HepG2 (cell line): ENCODE data around the gene EHBP1. TPM values are rescaled to one million over a fixed set of nuclear protein-coding genes. Genes with fewer than 3 reads are reported as not detected.

Experiments
- ATAC-seq: fragments of 200-7000 bp; cut with Tn5 transposase; 3 replicates; pipeline ENCODE4 v1.9.1; 2020; ENCODE audit warnings: mild to moderate bottlenecking, moderate library complexity
- BruUV-seq: library from RNA; stranded (reverse); fragments of 400-500 nt; replicated peaks from 2 replicates; lab custom pipeline; 2021; lab: Mats Ljungman, UMichigan
- CTCF ChIA-PET: fragments of 300-600 bp; formaldehyde crosslinking; extraction: SDS; loops from one replicate; lab custom pipeline; 2021; ENCODE audit warnings: low total read pairs, inconsistent platforms, low intra/inter-chr PET ratio; lab: Yijun Ruan, JAX
- POLR2A ChIA-PET: fragments of 350-600 bp; sonication (Branson Sonifier 250); formaldehyde crosslinking; loops from one replicate; lab custom pipeline; 2020; ENCODE audit warnings: antibody characterized with exemption, inconsistent platforms; lab: Yijun Ruan, JAX
- DNase-seq: peaks from one replicate; pipeline ENCODE4 v3.0.0-alpha.2; 2015; ENCODE audit warnings: low spot score
- FAIRE-seq: peaks from 3 replicates; lab custom pipeline; 2011; peaks lifted over from hg19 to GRCh38; lab: Jason Lieb, UNC
- H2AFZ ChIP-seq: one replicate; pipeline ENCODE4 v1.6.1; 2011; ENCODE audit warnings: low read length, inconsistent platforms
- H3K27ac ChIP-seq: fragments of 300-600 bp; 3 replicates; pipeline ENCODE4 v1.8.0; 2011; ENCODE audit warnings: mixed run types, mild to moderate bottlenecking, mixed read lengths, low read length, inconsistent platforms; ENCODE audit not compliant: insufficient read depth; ENCODE audit errors: extremely low read length
- H3K27me3 ChIP-seq, 2 experiments: fragments of 200-600 bp in 1 of 2; 2 replicates in 1 of 2; 3 replicates in 1 of 2; pipeline versions ENCODE4 v1.6.0 to v1.8.0; 2011; ENCODE audit warnings: low read length in 2 of 2, mild to moderate bottlenecking in 2 of 2, moderate library complexity in 2 of 2, inconsistent platforms in 1 of 2; ENCODE audit not compliant: insufficient read depth in 2 of 2, control insufficient read depth in 1 of 2
- H3K36me3 ChIP-seq, 2 experiments: fragments of 200-600 bp in 1 of 2; replicated peaks in 1 of 2; 2 replicates in 1 of 2; 3 replicates in 1 of 2; pipeline versions ENCODE4 v1.5.1 to v1.8.0; 2011; ENCODE audit warnings: low read length in 2 of 2, inconsistent platforms in 1 of 2; ENCODE audit not compliant: insufficient read depth in 2 of 2, control insufficient read depth in 1 of 2
- H3K4me1 ChIP-seq: 2 replicates; pipeline ENCODE4 v1.5.1; 2012; ENCODE audit warnings: low read length, inconsistent platforms; ENCODE audit not compliant: insufficient read depth
- H3K4me2 ChIP-seq: 2 replicates; pipeline ENCODE4 v1.6.0; 2011; ENCODE audit warnings: low read depth, low read length, inconsistent platforms
- H3K4me3 ChIP-seq, 3 experiments: fragments of 200-600 bp in 1 of 3; sonication (generic), shearing (Covaris generic) in 1 of 3; replicated peaks in 1 of 3; 2 replicates each; pipeline ENCODE4 v1.5.1; 2011 to 2016; ENCODE audit warnings: low read length in 3 of 3, inconsistent platforms in 2 of 3, low read depth in 2 of 3, mild to moderate bottlenecking in 2 of 3, control low read depth in 1 of 3, mixed read lengths in 1 of 3; ENCODE audit not compliant: insufficient read depth in 1 of 3
- H3K79me2 ChIP-seq: one replicate; pipeline ENCODE4 v1.6.1; 2011; ENCODE audit warnings: low read length, inconsistent platforms; ENCODE audit not compliant: insufficient read depth
- H3K9ac ChIP-seq: 2 replicates; pipeline ENCODE4 v1.6.0; 2011; ENCODE audit warnings: mild to moderate bottlenecking, low read depth, low read length, inconsistent platforms; ENCODE audit not compliant: insufficient read depth
- H3K9me3 ChIP-seq: 2 replicates; pipeline ENCODE4 v1.5.1; 2012; ENCODE audit warnings: mild to moderate bottlenecking, low read length
- H4K20me1 ChIP-seq: 2 replicates; pipeline ENCODE4 v1.6.0; 2011; ENCODE audit warnings: inconsistent platforms, mild to moderate bottlenecking, low read length, moderate library complexity; ENCODE audit not compliant: insufficient read depth
- CBX2 ChIP-seq, 2 experiments: fragments of 200-600 bp in 1 of 2; sonication (generic); formaldehyde crosslinking in 1 of 2; IDR thresholded peaks; 2 replicates each; pipeline versions ENCODE4 v1.7.0 to v1.8.1; 2018 to 2022; ENCODE audit warnings: low read depth in 2 of 2, low read length in 1 of 2, mild to moderate bottlenecking in 1 of 2, missing genetic modification reagents in 1 of 2
- FOXA3 ChIP-seq: IDR thresholded peaks from 2 replicates; pipeline ENCODE4 v1.6.1; 2016; ENCODE audit warnings: missing genetic modification reagents, missing compliant biosample characterization
- GFI1 ChIP-seq: sonication (generic); formaldehyde crosslinking; IDR thresholded peaks from 2 replicates; pipeline ENCODE4 v1.5.0; 2020; ENCODE audit warnings: missing genetic modification reagents, mild to moderate bottlenecking, borderline replicate concordance
- GPN1 ChIP-seq: sonication (generic); formaldehyde crosslinking; IDR thresholded peaks from 2 replicates; pipeline ENCODE4 v1.5.1; 2020; ENCODE audit warnings: missing genetic modification reagents, borderline replicate concordance
- HHEX ChIP-seq: IDR thresholded peaks from 2 replicates; pipeline ENCODE4 v1.6.1; 2016; ENCODE audit warnings: control low read depth
- RNF2 ChIP-seq: fragments of 450-650 bp; conservative IDR thresholded peaks from 2 replicates; pipeline ENCODE4 v1.6.1; 2016; ENCODE audit warnings: low read depth
- SALL2 ChIP-seq: sonication (generic); formaldehyde crosslinking; IDR thresholded peaks from 2 replicates; pipeline ENCODE4 v1.8.1; 2023; ENCODE audit warnings: mild to moderate bottlenecking, missing genetic modification reagents, inconsistent platforms
- TCF7 ChIP-seq: sonication (generic); IDR thresholded peaks from 2 replicates; pipeline ENCODE4 v1.6.1; 2016; ENCODE audit warnings: antibody characterized with exemption, low read depth
- U2AF2 ChIP-seq: fragments of 200-400 bp; formaldehyde crosslinking; IDR thresholded peaks from 2 replicates; pipeline ENCODE4 v1.6.1; 2017; ENCODE audit warnings: low read depth, mild to moderate bottlenecking, low read length
- ZNF335 ChIP-seq: sonication (generic); formaldehyde crosslinking; IDR thresholded peaks from 2 replicates; pipeline ENCODE4 v1.4.0; 2020; ENCODE audit warnings: missing genetic modification reagents
- ZNF567 ChIP-seq: sonication (generic); formaldehyde crosslinking; IDR thresholded peaks from 2 replicates; pipeline ENCODE4 v1.8.1; 2023; ENCODE audit warnings: mild to moderate bottlenecking, missing genetic modification reagents, borderline replicate concordance
- ZNF619 ChIP-seq: sonication (generic); formaldehyde crosslinking; IDR thresholded peaks from 2 replicates; pipeline ENCODE4 v1.4.0; 2020; ENCODE audit warnings: mild to moderate bottlenecking, missing genetic modification reagents
- WGBS: methylation state at CpG from one replicate; pipeline ENCODE4 v1.1.6; 2017; ENCODE audit warnings: low lambda C conversion rate; 5-methylcytosine and 5-hydroxymethylcytosine counted together
- in situ Hi-C: cut with HindIII; loops from 2 replicates; pipeline ENCODE4 v1.10.0; 2017; ENCODE audit warnings: low pct_unique_long_range_greater_than_20kb; ENCODE audit not compliant: extremely low pct_ligation_motif_present
- intact Hi-C: fragments of 100-400 bp; cut with micrococcal nuclease; formaldehyde crosslinking; loops from one replicate; pipeline ENCODE4 v1.10.0; 2022; ENCODE audit not compliant: unreplicated experiment
- polyA plus RNA-seq, 8 experiments: library from polyadenylated mRNA; depleted of rRNA in 3 of 8; stranded (reverse) in 7 of 8; unstranded in 1 of 8; fragments of >200 nt; fragmentation: Illumina TruSeq in 4 of 8; extraction: Trizol in 4 of 8; gene quantifications; 2 replicates each; pipeline versions ENCODE4 v1.2.1 to v1.2.3, GENCODE V29; 2011 to 2016; ENCODE audit warnings: low read depth in 4 of 8, missing spikeins in 1 of 8, mixed read lengths in 1 of 8; ENCODE audit not compliant: insufficient read depth in 1 of 8
- total RNA-seq, 5 experiments: library from RNA; depleted of rRNA; stranded (reverse); fragments of >200 nt; fragmentation: Illumina TruSeq; extraction: Trizol; gene quantifications; 2 replicates each; pipeline ENCODE4 v1.2.3, GENCODE V29; 2016; ENCODE audit warnings: low read depth in 1 of 5
- TF ChIP-seq, protein P1 (sequence below): sonication (generic); formaldehyde crosslinking; IDR thresholded peaks from 2 replicates; pipeline ENCODE4 v1.8.1; 2023; ENCODE audit warnings: mild to moderate bottlenecking, inconsistent platforms, moderate library complexity, missing genetic modification reagents, borderline replicate concordance
- TF ChIP-seq, protein P2 (sequence below): sonication (generic); formaldehyde crosslinking; IDR thresholded peaks from 2 replicates; pipeline ENCODE4; 2020; ENCODE audit warnings: missing genetic modification reagents, mild to moderate bottlenecking, borderline replicate concordance
- TF ChIP-seq, protein P3 (sequence below): IDR thresholded peaks from 2 replicates; pipeline ENCODE4 v1.6.1; 2016; ENCODE audit warnings: low read depth
- TF ChIP-seq, protein P4 (sequence below): sonication (generic); formaldehyde crosslinking; IDR thresholded peaks from 2 replicates; pipeline ENCODE4 v1.5.0; 2020; ENCODE audit warnings: mild to moderate bottlenecking, missing genetic modification reagents

EHBP1 gene
- total and polyA plus RNA-seq, 2 of the 13 experiments (the other 11 are each of a cell fraction or from before 2014, with no cell fraction given): 93.5 to 146 TPM

DNA sequence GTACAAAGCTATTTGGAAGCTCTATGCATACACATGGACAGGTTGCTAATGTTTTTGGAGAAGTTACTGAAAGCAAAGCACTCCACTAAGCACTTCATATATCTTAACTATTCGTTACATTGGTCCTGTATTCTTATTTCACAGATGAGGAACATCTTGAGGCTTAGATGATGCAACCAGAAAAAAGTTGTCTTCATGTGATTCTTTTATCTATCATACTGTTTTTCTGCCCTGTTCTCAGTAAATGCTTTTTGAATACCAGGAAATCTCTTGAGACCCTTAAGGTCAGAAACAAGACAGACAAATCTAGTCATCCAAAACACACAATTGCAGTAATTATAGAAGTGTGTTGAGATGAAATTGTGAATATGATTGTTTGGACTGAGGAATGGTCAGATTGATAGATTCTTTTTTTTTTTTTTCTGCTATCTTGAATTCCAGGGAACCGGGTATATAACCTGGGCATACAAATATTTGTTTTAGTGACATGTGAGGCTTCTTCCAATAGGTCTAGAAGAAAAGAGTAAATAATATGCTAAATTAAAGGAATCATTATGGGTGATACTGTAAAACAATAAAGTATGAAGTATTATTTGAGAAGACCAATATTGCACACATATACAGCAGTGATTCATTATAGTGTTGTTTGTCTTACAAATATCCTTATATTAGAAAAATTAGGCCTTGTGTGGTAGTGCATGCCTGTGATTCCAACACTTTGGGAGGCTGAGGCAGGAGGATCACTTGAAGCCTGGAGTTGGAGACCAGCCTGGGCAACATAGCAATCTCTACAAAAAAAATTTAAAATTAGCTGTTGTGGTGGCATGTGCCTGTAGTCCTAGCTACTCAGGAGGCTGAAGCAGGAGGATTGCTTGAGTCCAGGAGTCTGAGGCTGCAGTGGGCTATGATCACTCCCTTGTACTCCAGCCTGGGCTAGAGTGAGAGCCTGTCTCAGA is 33.7 kb downstream of the EHBP1 start:
- 59% methylated on average over 2 of the region's 2 CpGs for WGBS
- peaks cover 97% of the 10 kb centered on the region for H3K4me1 ChIP-seq
- TF ChIP-seq, protein P1, sequence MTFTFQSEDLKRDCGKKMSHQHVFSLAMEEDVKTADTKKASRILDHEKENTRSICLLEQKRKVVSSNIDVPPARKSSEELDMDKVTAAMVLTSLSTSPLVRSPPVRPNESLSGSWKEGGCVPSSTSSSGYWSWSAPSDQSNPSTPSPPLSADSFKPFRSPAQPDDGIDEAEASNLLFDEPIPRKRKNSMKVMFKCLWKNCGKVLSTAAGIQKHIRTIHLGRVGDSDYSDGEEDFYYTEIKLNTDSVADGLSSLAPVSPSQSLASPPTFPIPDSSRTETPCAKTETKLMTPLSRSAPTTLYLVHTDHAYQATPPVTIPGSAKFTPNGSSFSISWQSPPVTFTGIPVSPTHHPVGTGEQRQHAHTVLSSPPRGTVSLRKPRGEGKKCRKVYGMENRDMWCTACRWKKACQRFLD: no peak
- no peak for TF ChIP-seq SALL2
- TF ChIP-seq FOXA3 (CRISPR knock-in tag): peak; percentile 6; the same call in 1 of the 2 replicates
- TF ChIP-seq, protein P2, sequence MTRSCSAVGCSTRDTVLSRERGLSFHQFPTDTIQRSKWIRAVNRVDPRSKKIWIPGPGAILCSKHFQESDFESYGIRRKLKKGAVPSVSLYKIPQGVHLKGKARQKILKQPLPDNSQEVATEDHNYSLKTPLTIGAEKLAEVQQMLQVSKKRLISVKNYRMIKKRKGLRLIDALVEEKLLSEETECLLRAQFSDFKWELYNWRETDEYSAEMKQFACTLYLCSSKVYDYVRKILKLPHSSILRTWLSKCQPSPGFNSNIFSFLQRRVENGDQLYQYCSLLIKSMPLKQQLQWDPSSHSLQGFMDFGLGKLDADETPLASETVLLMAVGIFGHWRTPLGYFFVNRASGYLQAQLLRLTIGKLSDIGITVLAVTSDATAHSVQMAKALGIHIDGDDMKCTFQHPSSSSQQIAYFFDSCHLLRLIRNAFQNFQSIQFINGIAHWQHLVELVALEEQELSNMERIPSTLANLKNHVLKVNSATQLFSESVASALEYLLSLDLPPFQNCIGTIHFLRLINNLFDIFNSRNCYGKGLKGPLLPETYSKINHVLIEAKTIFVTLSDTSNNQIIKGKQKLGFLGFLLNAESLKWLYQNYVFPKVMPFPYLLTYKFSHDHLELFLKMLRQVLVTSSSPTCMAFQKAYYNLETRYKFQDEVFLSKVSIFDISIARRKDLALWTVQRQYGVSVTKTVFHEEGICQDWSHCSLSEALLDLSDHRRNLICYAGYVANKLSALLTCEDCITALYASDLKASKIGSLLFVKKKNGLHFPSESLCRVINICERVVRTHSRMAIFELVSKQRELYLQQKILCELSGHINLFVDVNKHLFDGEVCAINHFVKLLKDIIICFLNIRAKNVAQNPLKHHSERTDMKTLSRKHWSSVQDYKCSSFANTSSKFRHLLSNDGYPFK (CRISPR knock-in tag): no peak
- TF ChIP-seq HHEX (CRISPR knock-in tag): no peak
- no peak for TF ChIP-seq ZNF619 (CRISPR knock-in tag)
- TF ChIP-seq GPN1 (CRISPR knock-in tag): no peak
- TF ChIP-seq CBX2 (IDR thresholded peaks at IDR 0.05; ENCODE audit: low read depth, low read length): no peak
- TF ChIP-seq CBX2 (CRISPR knock-in tag; IDR thresholded peaks at IDR 0.05; ENCODE audit: low read depth): no peak
- TF ChIP-seq U2AF2: no peak
- TF ChIP-seq, protein P3, sequence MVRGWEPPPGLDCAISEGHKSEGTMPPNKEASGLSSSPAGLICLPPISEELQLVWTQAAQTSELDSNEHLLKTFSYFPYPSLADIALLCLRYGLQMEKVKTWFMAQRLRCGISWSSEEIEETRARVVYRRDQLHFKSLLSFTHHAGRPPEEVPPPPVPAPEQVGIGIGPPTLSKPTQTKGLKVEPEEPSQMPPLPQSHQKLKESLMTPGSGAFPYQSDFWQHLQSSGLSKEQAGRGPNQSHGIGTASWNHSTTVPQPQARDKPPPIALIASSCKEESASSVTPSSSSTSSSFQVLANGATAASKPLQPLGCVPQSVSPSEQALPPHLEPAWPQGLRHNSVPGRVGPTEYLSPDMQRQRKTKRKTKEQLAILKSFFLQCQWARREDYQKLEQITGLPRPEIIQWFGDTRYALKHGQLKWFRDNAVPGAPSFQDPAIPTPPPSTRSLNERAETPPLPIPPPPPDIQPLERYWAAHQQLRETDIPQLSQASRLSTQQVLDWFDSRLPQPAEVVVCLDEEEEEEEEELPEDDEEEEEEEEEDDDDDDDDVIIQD (CRISPR knock-in tag): no peak
- TF ChIP-seq ZNF567 (CRISPR knock-in tag): no peak
- no peak for TF ChIP-seq ZNF335
- TF ChIP-seq RNF2: no peak
- no peak for TF ChIP-seq TCF7
- no peak for TF ChIP-seq GFI1 (CRISPR knock-in tag)
- TF ChIP-seq, protein P4, sequence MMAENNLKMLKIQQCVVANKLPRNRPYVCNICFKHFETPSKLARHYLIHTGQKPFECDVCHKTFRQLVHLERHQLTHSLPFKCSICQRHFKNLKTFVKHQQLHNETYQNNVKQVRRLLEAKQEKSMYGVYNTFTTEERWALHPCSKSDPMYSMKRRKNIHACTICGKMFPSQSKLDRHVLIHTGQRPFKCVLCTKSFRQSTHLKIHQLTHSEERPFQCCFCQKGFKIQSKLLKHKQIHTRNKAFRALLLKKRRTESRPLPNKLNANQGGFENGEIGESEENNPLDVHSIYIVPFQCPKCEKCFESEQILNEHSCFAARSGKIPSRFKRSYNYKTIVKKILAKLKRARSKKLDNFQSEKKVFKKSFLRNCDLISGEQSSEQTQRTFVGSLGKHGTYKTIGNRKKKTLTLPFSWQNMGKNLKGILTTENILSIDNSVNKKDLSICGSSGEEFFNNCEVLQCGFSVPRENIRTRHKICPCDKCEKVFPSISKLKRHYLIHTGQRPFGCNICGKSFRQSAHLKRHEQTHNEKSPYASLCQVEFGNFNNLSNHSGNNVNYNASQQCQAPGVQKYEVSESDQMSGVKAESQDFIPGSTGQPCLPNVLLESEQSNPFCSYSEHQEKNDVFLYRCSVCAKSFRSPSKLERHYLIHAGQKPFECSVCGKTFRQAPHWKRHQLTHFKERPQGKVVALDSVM: peak; percentile 95

More for the DNA sequence above, 33.7 kb downstream of the EHBP1 start:
- POLR2A ChIA-PET: no interaction called here
- Histone ChIP-seq H3K9ac (no peak overlapping the region), H4K20me1 (peaks cover 96% of the 10 kb centered on the region), H3K4me2 (peak overlapping the region; percentile 9; the same call in 1 of the 2 replicates), H3K9me3 (no peaks in the 10 kb centered on the region), H3K36me3 (peaks cover 5 to 16% of the 10 kb centered on the region in 2 experiments; a peak in 3 of 5 replicates), H3K27me3 (no peaks in the 10 kb centered on the region), H3K27ac (no peak overlapping the region), H3K4me3 (no peak overlapping the region), H2AFZ (no peak overlapping the region), H3K79me2 (peaks cover 100% of the 10 kb centered on the region)
- ATAC-seq: no peak
- no peak for DNase-seq
- in situ Hi-C loops: no loop called here
- CTCF ChIA-PET: no interaction called here
- no peak for FAIRE-seq
- no TSS peak for BruUV-seq
- intact Hi-C loops: no loop called here
